HG03354 (cell line): ENCODE measurements around the gene ANAPC10.

Source experiments
- ATAC-seq: cut with Tn5 transposase; IDR thresholded peaks from one replicate; pipeline ENCODE4 v1.9.1; 2021; ENCODE audit warnings: mild to moderate bottlenecking; ENCODE audit not compliant: unreplicated experiment, poor library complexity, severe bottlenecking

The ANAPC10 gene

DNA sequence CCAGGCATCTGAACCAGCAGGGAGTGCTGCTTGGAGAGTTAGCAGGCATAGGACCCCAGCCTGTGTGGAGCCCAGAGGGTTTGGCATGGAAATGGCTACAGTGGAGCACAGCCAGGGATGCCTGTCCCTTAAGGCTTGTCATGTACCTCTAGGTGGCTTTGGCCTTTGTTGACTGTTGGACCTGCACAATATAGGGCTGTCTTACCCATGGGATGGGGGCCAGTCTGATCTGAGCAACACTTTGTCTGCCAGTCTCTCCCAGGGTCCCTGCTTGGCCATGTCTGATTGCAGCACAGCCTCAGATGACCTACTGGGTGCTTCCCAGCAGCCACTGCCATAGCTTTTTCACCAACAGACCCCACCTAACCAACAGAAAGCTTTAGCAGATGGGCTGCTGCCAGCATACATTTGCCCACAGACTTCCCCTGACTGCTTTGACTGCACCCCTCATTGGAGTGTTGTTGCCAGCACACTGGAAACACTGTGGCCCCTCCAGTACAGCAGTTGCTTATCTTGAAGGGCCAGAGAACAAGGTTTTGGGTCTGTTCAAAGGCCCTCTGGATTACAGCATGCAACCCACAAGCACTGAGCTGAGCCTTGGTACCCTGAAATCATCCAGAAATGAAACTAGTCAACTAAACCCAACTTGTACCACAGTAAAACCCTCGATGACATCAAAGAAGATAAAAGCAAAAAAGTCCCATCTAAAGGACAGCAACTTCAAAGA lies 22.1 kb downstream of the ANAPC10 start:
- no peak for ATAC-seq

DNA sequence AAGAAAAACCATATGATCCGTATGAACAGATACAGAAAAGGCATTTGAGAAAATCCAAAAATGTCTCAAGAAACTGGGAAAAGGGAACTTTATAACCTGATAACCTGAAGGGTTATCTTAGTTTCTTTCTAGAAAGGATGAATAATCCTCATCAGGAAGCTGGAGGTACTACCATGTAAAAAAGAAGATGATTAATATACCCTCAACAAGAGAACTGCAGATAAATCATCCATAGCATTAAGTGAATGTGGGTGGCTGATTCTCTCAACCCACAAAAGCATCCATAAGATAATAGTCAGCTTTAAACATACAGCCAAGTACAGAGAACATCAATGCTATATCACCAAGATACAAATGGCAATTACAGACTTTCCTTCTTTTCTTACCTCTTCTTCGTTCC lies 26.4 kb downstream of the ANAPC10 start:
- no peak for ATAC-seq

DNA sequence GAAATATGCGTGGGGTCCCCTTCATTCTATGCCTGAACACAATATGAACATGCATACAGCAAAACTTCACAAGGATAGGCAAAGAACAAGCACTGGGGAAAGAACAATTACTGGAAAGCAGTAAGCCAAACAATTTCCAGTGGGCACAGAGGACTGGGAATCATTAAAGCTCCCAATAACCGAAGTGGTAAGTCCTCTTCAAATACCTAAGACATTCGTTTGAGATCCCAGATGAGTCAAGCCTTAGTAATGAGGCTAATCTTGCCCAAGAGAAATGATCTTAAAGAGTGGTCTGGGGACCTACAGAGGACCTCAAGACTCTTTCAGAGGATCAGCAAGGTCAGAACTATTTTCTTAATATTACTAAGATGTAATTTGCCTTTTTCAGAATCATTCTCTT lies 28.6 kb downstream of the ANAPC10 start:
- ATAC-seq, result no peak

DNA sequence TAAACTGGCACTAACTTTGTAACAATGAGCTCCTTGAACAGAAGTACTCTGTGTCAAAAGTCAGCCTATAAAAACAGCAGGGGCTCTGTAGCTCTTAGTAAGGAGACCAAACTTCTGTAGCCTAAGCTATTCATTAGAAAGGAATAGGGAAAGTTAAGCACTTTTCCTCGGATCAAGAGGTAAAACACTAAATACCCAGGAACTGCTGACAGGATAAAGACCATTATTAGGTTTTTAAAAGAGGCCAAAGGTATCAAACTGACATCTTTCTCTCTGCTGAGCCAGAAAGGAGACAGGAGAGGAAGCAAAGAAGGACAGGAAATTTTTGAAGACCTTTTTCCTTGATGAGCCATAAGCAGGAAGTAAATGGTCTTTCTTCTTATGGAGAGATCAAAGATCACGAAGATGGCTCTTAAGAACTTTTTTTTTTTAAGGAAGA lies 31.9 kb downstream of the ANAPC10 start:
- ATAC-seq, result no peak

DNA sequence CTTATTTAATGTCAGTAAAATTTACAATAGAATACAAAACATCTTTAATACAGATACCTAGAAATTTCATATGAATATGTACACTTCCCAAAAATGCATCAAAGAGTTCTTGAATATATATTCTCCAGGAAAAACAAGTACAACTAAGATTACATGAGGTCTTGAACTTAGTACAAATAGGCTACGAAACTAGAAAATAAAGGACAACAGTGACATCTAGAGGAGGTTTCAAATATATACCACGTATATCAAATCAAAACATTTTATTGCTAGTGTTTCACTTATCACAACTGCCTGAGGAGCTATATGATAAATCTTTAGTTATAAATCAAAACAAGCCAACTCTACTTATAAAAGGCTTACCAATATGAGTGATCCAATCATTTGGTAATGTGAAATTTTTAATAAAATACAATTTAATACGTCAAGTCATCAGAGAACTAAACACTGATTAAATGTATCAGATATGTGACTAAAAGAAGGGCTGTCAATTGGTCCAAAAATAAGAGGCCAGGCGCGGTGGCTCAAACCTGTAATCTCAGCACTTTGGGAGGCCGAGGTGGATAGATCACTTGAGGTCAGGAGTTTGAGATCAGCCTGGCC lies 36.6 kb downstream of the ANAPC10 start:
- ATAC-seq, result peak; percentile 75

DNA sequence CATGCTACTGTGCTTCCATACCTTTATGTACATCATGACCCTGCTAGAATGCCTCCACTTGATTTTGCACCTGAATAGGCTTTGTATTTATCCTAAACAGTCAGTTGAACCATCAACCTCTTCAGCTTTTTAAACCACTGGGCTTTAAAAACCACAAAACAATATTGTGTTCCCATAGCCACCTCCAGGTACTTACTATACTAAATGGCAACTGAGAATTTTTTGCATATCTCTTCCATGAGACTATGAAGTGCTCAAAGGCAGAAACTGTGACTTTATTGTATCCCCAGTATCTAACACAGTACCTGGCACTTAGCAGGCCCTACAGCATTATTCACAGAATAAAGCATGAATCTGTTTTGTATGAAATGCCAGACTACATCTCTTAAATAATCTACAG lies 39.7 kb downstream of the ANAPC10 start:
- ATAC-seq, result no peak

DNA sequence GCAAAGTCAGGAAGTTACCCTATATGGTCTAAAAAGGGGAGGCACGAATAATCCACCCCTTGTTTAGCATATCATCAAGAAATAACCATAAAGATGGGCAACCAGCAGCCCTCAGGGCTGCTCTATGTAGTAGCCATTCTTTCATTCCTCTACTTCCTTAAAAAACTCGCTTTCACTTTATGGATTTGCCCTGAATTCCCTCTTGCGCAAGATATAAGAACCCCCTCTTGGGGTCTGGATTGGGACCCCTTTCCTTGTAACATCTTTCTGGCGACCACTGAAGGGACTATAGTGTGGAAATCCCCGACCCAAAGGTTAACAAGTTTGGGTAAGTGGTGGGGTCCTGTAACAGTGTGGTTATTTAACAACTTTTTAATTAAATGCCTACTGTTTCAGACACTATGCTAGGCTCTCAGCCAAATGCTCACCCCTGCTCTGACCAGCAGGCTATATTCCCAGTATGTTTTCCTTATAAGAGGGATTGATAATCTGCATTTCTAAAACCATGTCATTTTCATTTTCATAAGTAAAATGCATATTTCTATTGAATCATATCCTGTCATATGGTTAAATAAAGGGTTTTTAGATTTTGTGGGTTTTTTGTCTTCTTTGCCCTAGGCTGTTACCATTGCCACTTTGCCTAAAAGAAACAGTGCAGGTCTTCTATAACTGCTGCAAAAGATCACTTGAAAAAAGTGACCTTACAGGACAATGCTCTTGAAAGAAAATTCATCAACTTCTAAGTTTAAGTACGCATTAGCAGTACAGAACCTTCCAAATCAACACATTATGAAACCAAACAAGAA lies 41.5 kb downstream of the ANAPC10 start:
- no peak for ATAC-seq

DNA sequence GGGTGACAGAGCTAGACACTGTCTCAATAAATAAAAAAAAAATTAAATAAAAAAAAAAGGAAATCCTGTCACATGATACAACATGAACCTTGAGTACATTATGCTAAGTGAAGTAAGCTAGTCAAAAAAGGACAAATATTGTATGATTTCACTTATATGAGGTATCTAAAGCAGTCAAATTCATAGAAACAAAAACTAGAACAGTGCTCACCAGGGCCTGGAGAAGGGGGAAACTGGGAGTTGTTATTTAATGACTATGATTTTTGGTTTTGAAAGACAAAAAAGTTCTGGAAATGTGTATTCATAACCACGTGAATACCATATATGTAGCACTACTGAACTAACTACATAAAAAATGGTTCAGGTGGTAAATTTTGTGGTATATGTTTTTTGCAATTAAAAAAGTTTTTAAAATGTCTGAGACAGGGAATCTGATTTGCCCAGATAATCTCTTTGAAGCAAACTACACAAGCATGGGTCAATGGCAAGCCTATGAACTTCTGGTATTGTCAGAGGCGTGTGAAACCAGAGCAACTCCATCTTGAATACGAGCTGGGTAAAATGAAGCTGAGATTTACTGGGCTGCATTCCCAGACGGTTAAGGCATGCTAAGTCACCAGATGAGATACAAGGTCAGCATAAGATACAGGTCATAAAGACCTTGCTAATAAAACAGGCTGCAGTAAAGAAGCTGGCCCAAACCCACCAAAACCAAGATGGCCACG lies 42.3 kb downstream of the ANAPC10 start:
- no peak for ATAC-seq

DNA sequence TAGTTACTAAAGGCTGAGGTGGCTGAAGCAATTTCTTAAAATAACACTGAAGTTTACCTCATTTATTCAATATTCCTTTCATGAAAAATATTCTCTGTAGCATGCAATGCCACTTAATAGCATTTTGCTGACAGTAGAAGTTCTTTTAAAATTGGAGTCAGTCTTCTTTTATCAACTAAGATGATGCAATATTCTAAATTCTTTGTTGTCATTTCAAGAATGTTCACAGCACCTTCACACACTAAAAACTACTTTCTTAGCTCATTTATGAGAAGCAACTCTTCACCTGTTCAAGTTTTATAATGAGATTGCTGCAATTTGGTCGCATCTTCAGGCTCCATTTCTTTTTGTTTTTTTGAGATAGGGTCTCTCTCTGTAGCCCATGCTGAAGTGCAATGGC lies 48.8 kb downstream of the ANAPC10 start:
- no peak for ATAC-seq

DNA sequence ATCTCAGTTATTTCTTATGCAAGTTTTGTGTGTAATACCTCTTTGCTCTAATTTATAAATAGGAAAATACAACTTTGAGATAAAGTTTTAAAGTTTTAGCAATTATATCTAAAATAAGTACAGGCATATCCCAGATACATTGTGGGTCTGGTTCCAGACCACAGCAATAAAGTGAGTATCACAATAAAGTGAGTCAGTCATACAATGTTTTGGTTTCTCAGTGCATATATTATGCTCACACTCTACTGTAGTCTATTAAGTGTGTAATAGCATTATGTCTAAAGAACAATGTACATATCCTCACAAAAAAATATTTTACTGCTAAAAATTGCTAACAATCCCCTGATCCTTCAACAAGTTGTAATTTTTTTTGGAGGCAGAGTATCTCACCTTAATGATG lies 49.2 kb downstream of the ANAPC10 start:
- no peak for ATAC-seq

DNA sequence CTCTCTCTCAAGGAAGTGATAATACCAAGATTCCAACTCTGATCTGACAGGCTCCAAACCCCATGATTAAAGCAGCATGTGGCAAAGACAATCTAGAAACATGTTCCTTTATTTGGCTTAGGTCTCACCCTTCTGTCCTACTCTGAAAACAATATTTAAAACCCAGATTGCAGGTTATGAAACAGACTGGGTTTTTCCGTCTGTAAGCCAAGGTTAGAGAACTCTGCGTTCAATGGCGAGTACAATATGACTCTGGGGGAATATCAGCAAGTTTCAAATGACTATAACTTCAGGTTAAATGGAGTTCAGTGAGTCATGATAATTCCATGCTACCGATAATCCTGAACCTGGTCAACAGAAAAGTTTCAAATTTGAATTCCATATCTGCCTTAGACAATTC lies 50.8 kb downstream of the ANAPC10 start:
- no peak for ATAC-seq

DNA sequence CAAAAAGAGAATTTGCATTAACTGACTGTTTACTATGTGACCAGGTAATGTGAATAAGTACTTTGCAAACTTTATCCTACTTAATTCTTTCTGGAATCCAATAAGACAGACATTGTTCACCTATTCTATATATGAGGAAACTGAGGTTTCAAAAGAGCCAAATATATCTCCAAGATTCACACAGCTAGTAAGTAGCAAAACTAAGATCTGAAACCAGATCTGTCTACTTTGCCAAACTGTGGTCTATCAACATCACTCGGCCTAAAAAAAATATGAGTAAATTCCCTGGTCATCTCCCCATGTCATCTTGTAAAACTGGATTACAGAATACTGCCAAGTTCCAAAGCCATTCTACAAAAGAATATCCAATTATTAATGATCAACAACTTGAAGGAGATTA lies 52.8 kb downstream of the ANAPC10 start:
- no peak for ATAC-seq

DNA sequence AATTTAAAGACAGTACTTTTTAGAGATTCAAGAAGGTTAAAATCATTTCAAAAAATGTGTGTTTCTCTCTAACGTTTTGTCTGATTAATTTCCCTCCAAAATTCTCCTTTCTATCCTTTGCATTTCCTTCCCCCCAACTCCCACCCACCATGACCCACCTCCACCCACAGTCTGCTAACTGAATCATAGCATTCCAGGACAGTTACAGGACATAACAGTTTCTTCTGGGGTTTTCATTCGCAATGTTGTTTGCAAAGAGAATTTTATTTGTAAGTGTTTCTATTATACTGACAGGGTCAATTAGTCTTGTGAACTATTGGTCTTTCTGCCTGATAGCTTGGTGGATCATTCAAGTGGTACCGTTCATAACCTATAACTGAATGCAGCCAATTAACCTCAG lies 53.7 kb downstream of the ANAPC10 start:
- no peak for ATAC-seq

DNA sequence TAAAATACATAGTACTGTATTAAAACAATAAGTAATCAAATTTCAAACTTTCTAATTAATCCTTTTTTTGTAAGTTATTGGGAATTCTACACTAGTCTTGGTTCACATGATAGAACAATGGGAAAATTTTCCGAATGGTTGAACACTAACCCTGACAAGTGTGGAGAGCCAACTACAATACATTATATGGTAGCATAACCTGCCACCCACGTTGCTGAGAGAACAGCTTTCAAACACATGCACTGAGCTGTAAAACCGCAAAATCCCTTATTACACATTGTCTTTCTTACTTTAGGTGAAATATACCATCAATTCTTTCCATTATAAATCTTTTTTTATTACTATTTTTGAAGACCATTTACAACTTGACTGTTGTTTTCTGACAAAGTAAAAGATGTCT lies 54.7 kb downstream of the ANAPC10 start:
- ATAC-seq, result no peak

DNA sequence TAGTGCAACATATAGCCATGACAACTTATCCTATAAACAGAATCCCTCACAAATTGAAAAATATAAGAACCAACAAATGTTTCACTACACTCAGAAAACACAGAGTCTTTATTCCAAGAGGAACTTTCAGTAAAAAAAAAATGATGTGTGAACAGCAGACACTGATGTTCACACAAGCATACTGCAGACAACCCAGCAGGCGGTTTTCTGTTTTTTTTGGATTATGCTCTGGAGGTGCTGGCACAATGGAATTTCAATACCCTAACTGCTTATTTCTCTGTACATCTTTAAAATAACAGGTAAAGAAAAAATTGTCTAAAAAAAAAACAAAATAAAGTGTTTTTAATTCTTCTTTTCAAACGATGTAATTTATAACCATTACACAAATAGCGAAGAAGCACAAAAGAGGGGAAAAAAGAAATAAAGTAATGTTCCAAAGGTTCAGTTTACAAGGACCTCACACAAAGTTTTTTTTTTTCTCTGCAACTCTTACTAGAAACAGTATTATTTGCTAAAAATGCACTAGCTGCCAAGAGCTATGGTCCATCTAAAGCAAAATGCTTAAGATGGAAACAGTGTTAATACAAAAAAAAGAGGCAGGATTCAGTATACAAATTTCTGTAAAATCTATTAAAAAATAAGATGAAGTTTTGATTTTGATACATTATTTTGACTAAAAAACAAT lies 55.3 kb downstream of the ANAPC10 start:
- ATAC-seq, result no peak

DNA sequence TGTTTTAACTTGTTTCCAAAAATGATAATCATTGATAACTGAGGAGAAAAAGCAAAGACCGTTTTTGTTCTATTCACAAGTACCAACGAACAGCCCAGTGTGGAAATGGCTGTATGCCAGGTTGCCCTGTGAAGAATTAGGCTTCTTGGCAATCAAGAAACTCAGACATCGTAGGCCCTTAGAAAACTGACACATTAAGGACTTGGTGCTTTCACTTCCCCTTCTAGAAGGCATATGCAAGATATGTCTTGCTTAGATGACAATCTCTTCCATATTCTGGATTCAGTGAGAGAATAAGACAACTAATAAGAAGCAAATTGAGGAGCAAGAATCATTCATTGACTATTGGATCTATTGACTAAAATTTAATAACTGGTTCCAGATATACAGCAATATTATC lies 56.6 kb downstream of the ANAPC10 start:
- ATAC-seq, result peak; percentile 94

DNA sequence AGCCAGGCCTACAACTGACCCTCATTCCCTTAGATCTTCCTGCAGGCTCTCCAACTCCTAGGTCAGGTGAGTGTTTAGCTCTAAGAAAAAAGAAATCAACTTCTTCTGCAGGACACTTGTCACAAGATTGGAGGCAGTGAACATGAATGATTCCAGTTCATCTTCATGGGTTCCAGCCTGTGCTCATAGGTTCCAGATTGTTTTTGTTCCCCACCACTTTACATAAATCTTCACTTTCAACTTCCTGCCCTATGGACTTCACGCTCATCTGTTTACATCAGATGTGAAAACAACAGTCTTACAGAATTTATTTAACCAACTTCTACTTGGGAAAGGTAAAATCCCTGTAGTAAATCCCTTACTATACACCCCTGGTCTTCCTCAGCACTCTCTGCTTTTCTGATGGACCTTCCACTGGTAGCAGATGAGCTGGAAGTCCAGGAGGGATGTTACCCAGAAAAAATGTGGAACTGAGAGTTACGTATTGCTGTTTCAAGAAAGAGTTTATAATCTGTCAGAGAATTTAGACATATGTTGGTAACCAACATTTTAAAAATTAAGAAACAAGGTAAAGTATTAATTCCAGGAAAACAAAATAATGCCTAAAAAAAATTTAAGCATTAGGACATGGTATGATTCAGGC lies 62.4 kb downstream of the ANAPC10 start:
- peak; percentile 60 for ATAC-seq

DNA sequence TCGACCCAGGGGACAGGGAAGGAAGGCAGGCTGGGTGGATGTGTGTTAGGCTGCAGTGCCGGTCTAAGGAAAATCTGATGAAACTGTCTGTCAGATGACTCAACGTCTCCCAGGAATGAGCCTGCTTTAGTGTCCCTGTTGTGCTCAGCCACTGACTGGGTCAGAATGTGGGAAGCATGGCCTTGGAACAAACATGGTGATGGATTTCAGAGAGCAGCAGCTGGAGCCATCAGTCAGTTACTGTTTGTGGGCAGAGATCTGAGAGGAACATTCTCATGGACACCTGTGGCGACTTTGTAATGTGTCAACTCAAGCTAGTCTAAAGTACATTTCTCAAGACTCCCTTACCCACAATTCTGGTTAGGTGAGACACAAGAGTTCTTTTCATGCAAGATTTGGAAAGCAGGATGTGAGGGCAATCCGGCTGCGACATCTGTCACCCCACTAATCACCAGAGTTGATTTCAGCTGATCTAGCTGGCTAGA lies 63.2 kb downstream of the ANAPC10 start:
- no peak for ATAC-seq

DNA sequence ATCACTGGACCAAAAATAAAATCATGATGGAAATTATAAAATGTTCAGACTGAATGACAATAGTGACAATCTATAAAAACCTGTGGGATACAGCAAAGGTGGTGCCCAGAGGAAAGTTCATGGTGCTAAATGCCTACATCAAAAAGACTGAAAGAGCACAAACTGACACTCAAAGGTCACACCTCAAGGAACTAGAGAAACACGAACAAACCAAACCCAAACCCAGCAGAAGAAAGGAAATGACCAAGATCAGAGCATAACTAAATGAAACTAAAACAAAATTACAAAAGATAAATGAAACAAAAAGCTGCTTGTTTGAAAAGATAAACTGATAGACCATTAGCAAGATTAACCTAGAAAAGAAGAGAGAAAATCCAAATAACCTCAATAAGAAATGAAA lies 78.7 kb downstream of the ANAPC10 start:
- no peak for ATAC-seq
